GM23338 (cell line): ENCODE data around the gene COBL. TPM values are rescaled to one million over a fixed set of nuclear protein-coding genes. Genes with fewer than 3 reads are reported as not detected.

Source experiments
- ATAC-seq: fragments of 200-7000 bp; cut with Tn5 transposase; 3 replicates; pipeline ENCODE4 v1.9.1; 2020
- DNase-seq: peaks from one replicate; pipeline ENCODE4 v3.0.0-alpha.2; 2015; ENCODE audit warnings: low spot score
- H2AFZ ChIP-seq: fragments of 200-600 bp; sonication (generic); 2 replicates; pipeline ENCODE4 v1.8.0; 2016; ENCODE audit warnings: antibody characterized with exemption, mild to moderate bottlenecking, moderate library complexity
- H3F3A ChIP-seq: fragments of 200-600 bp; sonication (generic); replicated peaks from 2 replicates; pipeline ENCODE4 v1.8.0; 2017; ENCODE audit warnings: antibody characterized with exemption, mixed run types, low read depth
- H3K27ac ChIP-seq: fragments of 200-600 bp; sonication (generic); 2 replicates; pipeline ENCODE4 v1.6.1; 2016; ENCODE audit warnings: low read depth
- H3K27me3 ChIP-seq: fragments of 200-600 bp; sonication (generic); 2 replicates; pipeline ENCODE4 v1.8.0; 2016; ENCODE audit warnings: mild to moderate bottlenecking, mixed run types, moderate library complexity; ENCODE audit not compliant: insufficient read depth
- H3K36me3 ChIP-seq: fragments of 200-600 bp; sonication (generic); 2 replicates; pipeline ENCODE4 v1.8.0; 2016; ENCODE audit warnings: mild to moderate bottlenecking; ENCODE audit not compliant: insufficient read depth
- H3K4me1 ChIP-seq: fragments of 200-600 bp; sonication (generic); 2 replicates; pipeline ENCODE4 v1.8.0; 2016; ENCODE audit warnings: mild to moderate bottlenecking, moderate library complexity; ENCODE audit not compliant: insufficient read depth
- H3K4me2 ChIP-seq: fragments of 200-600 bp; sonication (generic); 2 replicates; pipeline ENCODE4 v1.7.1; 2017; ENCODE audit warnings: mixed run types
- H3K4me3 ChIP-seq: fragments of 200-600 bp; sonication (generic); 2 replicates; pipeline ENCODE4 v1.6.1; 2016; ENCODE audit warnings: mixed run types
- H3K79me2 ChIP-seq: fragments of 200-600 bp; sonication (generic); replicated peaks from 2 replicates; pipeline ENCODE4 v1.8.0; 2017; ENCODE audit warnings: mild to moderate bottlenecking; ENCODE audit not compliant: insufficient read depth
- H3K9me2 ChIP-seq: fragments of 200-600 bp; sonication (generic); 2 replicates; pipeline ENCODE4 v1.8.0; 2017; ENCODE audit not compliant: insufficient read depth
- H4K20me1 ChIP-seq: fragments of 200-600 bp; sonication (generic); replicated peaks from 2 replicates; pipeline ENCODE4 v1.8.0; 2017; ENCODE audit warnings: mild to moderate bottlenecking; ENCODE audit not compliant: insufficient read depth
- H3K27ac Mint-ChIP-seq: 2 replicates; pipeline ENCODE4 v1.8.0; 2020; ENCODE audit warnings: inconsistent platforms, mild to moderate bottlenecking, moderate library complexity, mixed read lengths
- H3K27me3 Mint-ChIP-seq: 3 replicates; pipeline ENCODE4 v1.8.0; 2022; ENCODE audit warnings: low read depth, mild to moderate bottlenecking, moderate library complexity, mixed read lengths, inconsistent platforms; ENCODE audit not compliant: insufficient read depth, poor library complexity
- H3K36me3 Mint-ChIP-seq: 3 replicates; pipeline ENCODE4 v1.8.0; 2021; ENCODE audit warnings: low read depth, mild to moderate bottlenecking, inconsistent platforms, moderate library complexity, mixed read lengths
- H3K4me1 Mint-ChIP-seq: 3 replicates; pipeline ENCODE4 v1.8.0; 2020; ENCODE audit warnings: mild to moderate bottlenecking, inconsistent platforms, mixed read lengths
- H3K4me3 Mint-ChIP-seq: 3 replicates; pipeline ENCODE4 v1.8.0; 2021; ENCODE audit warnings: moderate library complexity, mild to moderate bottlenecking, inconsistent platforms, mixed read lengths
- H3K9me3 Mint-ChIP-seq: 3 replicates; pipeline ENCODE4 v1.8.0; 2020; ENCODE audit warnings: moderate library complexity, mild to moderate bottlenecking, inconsistent platforms, mixed read lengths
- NANOG ChIP-seq: IDR thresholded peaks from 2 replicates; pipeline ENCODE4 v1.6.1; 2016; ENCODE audit warnings: antibody characterized with exemption, borderline replicate concordance
- ZNF114 ChIP-seq: fragments of 250-450 bp; sonication (Bioruptor Pico); IDR thresholded peaks from 2 replicates; pipeline ENCODE4 v1.5.0; 2020; ENCODE audit warnings: mild to moderate bottlenecking, moderate library complexity
- ZNF331 ChIP-seq: fragments of 250-450 bp; sonication (Bioruptor Pico); IDR thresholded peaks from 2 replicates; pipeline ENCODE4 v1.5.0; 2020; ENCODE audit warnings: low read depth, mild to moderate bottlenecking, moderate library complexity
- ZNF462 ChIP-seq: fragments of 250-450 bp; sonication (Bioruptor Pico); IDR thresholded peaks from 2 replicates; pipeline ENCODE4 v1.5.0; 2020; ENCODE audit warnings: mild to moderate bottlenecking, moderate library complexity
- polyA plus RNA-seq: library from polyadenylated mRNA; unstranded; fragments of >200 nt; fragmentation: Nextera tagmentation; extraction: Ambion mirVana; gene quantifications from 2 replicates; pipeline ENCODE4 v1.2.1, GENCODE V29; 2016
- total RNA-seq: library from RNA; depleted of rRNA; stranded (reverse); fragments of >200 nt; shearing (Covaris generic); gene quantifications from 2 replicates; pipeline ENCODE4 v1.2.3, GENCODE V29; 2014

COBL gene
- total and polyA plus RNA-seq, 2 experiments from 2014 or later = 18.3 to 51.9 TPM

DNA sequence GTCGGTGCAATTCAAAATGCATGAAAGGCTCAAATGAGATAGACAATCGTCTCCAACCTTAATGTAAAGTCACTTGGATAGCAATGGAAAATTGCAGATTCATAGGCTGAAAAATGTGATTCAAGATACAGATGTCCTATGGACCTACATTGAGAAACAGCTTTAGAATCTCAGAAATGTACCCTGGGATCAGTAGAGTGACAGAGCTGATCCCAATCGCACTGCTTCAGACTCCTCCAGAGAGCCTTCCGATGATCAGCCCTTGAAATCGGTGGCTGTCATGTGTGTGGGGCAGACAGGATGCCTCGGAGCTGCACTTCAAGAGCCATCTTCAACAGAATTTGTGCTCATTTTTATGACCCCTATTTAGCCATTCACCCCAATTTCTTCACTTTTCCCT is 293.8 kb downstream of the COBL start:
- ATAC-seq = no peak
- no peaks in the 10 kb centered on the region for H3K9me3 Mint-ChIP-seq
- no peak for DNase-seq
- no peak overlapping the region for H2AFZ ChIP-seq
- no peak overlapping the region for H3K27ac ChIP-seq
- TF ChIP-seq NANOG (no peak), ZNF331 (no peak), ZNF462 (CRISPR knock-in tag) (no peak)
- no peaks in the 10 kb centered on the region for H4K20me1 ChIP-seq
- no peaks in the 10 kb centered on the region for H3K27me3 ChIP-seq
- peaks cover 3% of the 10 kb centered on the region; the same call in 1 of the 2 replicates for H3K36me3 ChIP-seq
- no peaks in the 10 kb centered on the region for H3F3A ChIP-seq
- peaks cover 4% of the 10 kb centered on the region for H3K27me3 Mint-ChIP-seq
- no peak overlapping the region for H3K4me3 ChIP-seq
- no peak overlapping the region for H3K4me3 Mint-ChIP-seq
- H3K9me2 ChIP-seq = 0 out of 2 replicates have a peak, but pooled peaks cover 7% of the 10 kb centered on the region
- no peak overlapping the region for H3K4me2 ChIP-seq
- no peaks in the 10 kb centered on the region for H3K79me2 ChIP-seq
- H3K27ac Mint-ChIP-seq = no peak overlapping the region; the same call in 1 of the 2 replicates
- H3K36me3 Mint-ChIP-seq = peaks cover 17% of the 10 kb centered on the region
- peaks cover 2% of the 10 kb centered on the region; the same call in 2 of the 3 replicates for H3K4me1 Mint-ChIP-seq
- H3K4me1 ChIP-seq = no peaks in the 10 kb centered on the region

GRCh38 chr7:51021906-51022570 is 294.6 kb downstream of the COBL start:
- Mint-ChIP-seq H3K4me1 (peaks cover 2% of the 10 kb centered on the region; the same call in 2 of the 3 replicates), H3K9me3 (no peaks in the 10 kb centered on the region), H3K27me3 (peaks cover 4% of the 10 kb centered on the region), H3K4me3 (no peak overlapping the region), H3K36me3 (peaks cover 17% of the 10 kb centered on the region), H3K27ac (no peak overlapping the region; the same call in 1 of the 2 replicates)
- H3K27ac ChIP-seq = no peak overlapping the region
- no peaks in the 10 kb centered on the region for H3K4me1 ChIP-seq
- no peaks in the 10 kb centered on the region for H3F3A ChIP-seq
- H3K9me2 ChIP-seq = 0 out of 2 replicates have a peak, but pooled peaks cover 7% of the 10 kb centered on the region
- no peak overlapping the region for H3K4me2 ChIP-seq
- TF ChIP-seq ZNF114 (CRISPR knock-in tag) = no peak
- H2AFZ ChIP-seq = no peak overlapping the region
- H4K20me1 ChIP-seq = no peaks in the 10 kb centered on the region
- peaks cover 1% of the 10 kb centered on the region; the same call in 1 of the 2 replicates for H3K36me3 ChIP-seq
- ATAC-seq (no peak), DNase-seq (no peak)
- no peaks in the 10 kb centered on the region for H3K27me3 ChIP-seq
- no peaks in the 10 kb centered on the region for H3K79me2 ChIP-seq
- no peak overlapping the region for H3K4me3 ChIP-seq
